Osteocyte (in vitro differentiated cells): ENCODE data around the gene NCK2. TPM values are rescaled to one million over a fixed set of nuclear protein-coding genes. Genes with fewer than 3 reads are reported as not detected.
"Not testable (repeated sequence)": the region's sequence is repeated elsewhere in the genome, so short reads cannot be mapped to it uniquely, and the experiment has no call there.

Experiments
- DNase-seq: peaks from one replicate; pipeline ENCODE4 v3.0.0; 2021; ENCODE audit warnings: mixed read lengths; ENCODE audit not compliant: unreplicated experiment; ENCODE audit errors: extremely low spot score
- H3K27ac Mint-ChIP-seq: one replicate; pipeline ENCODE4 v1.8.0; 2021; ENCODE audit warnings: mild to moderate bottlenecking, mixed read lengths; ENCODE audit not compliant: unreplicated experiment
- H3K27me3 Mint-ChIP-seq: one replicate; pipeline ENCODE4 v1.8.0; 2021; ENCODE audit warnings: mixed read lengths; ENCODE audit not compliant: unreplicated experiment
- H3K36me3 Mint-ChIP-seq: one replicate; pipeline ENCODE4 v1.8.0; 2021; ENCODE audit warnings: mixed read lengths; ENCODE audit not compliant: unreplicated experiment
- H3K4me1 Mint-ChIP-seq: one replicate; pipeline ENCODE4 v1.8.0; 2021; ENCODE audit warnings: mixed read lengths; ENCODE audit not compliant: unreplicated experiment
- H3K4me3 Mint-ChIP-seq: one replicate; pipeline ENCODE4 v1.8.0; 2021; ENCODE audit warnings: mild to moderate bottlenecking, moderate library complexity, mixed read lengths; ENCODE audit not compliant: unreplicated experiment
- H3K9me3 Mint-ChIP-seq: one replicate; pipeline ENCODE4 v1.8.0; 2021; ENCODE audit warnings: mixed read lengths; ENCODE audit not compliant: unreplicated experiment
- CTCF ChIP-seq: fragments of 200-600 bp; sonication (generic); IDR thresholded peaks from 2 replicates; pipeline ENCODE4 v1.5.0; 2021; ENCODE audit warnings: antibody characterized with exemption, mild to moderate bottlenecking, moderate library complexity
- total RNA-seq: library from RNA; stranded (reverse); gene quantifications from 2 replicates; pipeline ENCODE4 v1.2.1, GENCODE V29; 2021

The NCK2 gene
- total RNA-seq, 1 donor from 2014 or later, result 39.5 TPM

GRCh38 chr2:105896765-105897163 lies 152.1 kb downstream of the NCK2 start:
- H3K4me3 Mint-ChIP-seq, result no peak overlapping the region
- H3K4me1 Mint-ChIP-seq, result no peaks in the 10 kb centered on the region
- DNase-seq, result no peak
- no peak overlapping the region for H3K27ac Mint-ChIP-seq
- no peak for TF ChIP-seq CTCF
- H3K27me3 Mint-ChIP-seq, result no peaks in the 10 kb centered on the region
- peaks cover 32% of the 10 kb centered on the region for H3K36me3 Mint-ChIP-seq
- H3K9me3 Mint-ChIP-seq, result peaks cover 25% of the 10 kb centered on the region

GRCh38 chr2:105897694-105898093 lies 153.0 kb downstream of the NCK2 start:
- peaks cover 34% of the 10 kb centered on the region for H3K36me3 Mint-ChIP-seq
- not testable (repeated sequence) for H3K4me1 Mint-ChIP-seq, H3K4me3 Mint-ChIP-seq, DNase-seq, H3K27me3 Mint-ChIP-seq, H3K27ac Mint-ChIP-seq
- peaks cover 25% of the 10 kb centered on the region for H3K9me3 Mint-ChIP-seq

GRCh38 chr2:105903051-105903674 lies 158.5 kb downstream of the NCK2 start:
- no peak for DNase-seq
- Mint-ChIP-seq H3K36me3 (peaks cover 14% of the 10 kb centered on the region), H3K9me3 (peaks cover 25% of the 10 kb centered on the region), H3K4me1 (no peaks in the 10 kb centered on the region), H3K27me3 (peaks cover 6% of the 10 kb centered on the region), H3K4me3 (no peak overlapping the region), H3K27ac (no peak overlapping the region)
- no peak for TF ChIP-seq CTCF

GRCh38 chr2:105904938-105905337 lies 160.2 kb downstream of the NCK2 start:
- Mint-ChIP-seq H3K36me3 (peaks cover 7% of the 10 kb centered on the region), H3K27me3 (peaks cover 9% of the 10 kb centered on the region), H3K4me3 (no peak overlapping the region), H3K27ac (no peak overlapping the region), H3K9me3 (peaks cover 11% of the 10 kb centered on the region), H3K4me1 (peaks cover 1% of the 10 kb centered on the region)
- DNase-seq, result no peak
- no peak for TF ChIP-seq CTCF

GRCh38 chr2:105906481-105906880 lies 161.8 kb downstream of the NCK2 start:
- no peak for DNase-seq
- Mint-ChIP-seq H3K27me3 (peaks cover 9% of the 10 kb centered on the region), H3K27ac (no peak overlapping the region), H3K36me3 (peaks cover 2% of the 10 kb centered on the region), H3K9me3 (no peaks in the 10 kb centered on the region), H3K4me1 (peaks cover 1% of the 10 kb centered on the region), H3K4me3 (no peak overlapping the region)
- no peak for TF ChIP-seq CTCF
